ENCODE measurements around the gene KLF18. TPM values are rescaled to one million over a fixed set of nuclear protein-coding genes. Genes with fewer than 3 reads are reported as not detected.

The KLF18 gene
- total RNA-seq, 1 experiment from 2014 or later, result not detected

- H3K4me3 ChIP-seq, result no peak overlapping the region
- no peaks in the 10 kb centered on the region for H3K4me1 ChIP-seq (replicated peaks)
- no peaks in the 10 kb centered on the region; the same call in 1 of the 2 replicates for H3K27me3 ChIP-seq (replicated peaks)
- DNase-seq (ENCODE audit: low read depth in 1 of 2, low spot score in 2 of 2), result no peak
- H3K27ac ChIP-seq, result no peak overlapping the region
- no peaks in the 10 kb centered on the region for H3K36me3 ChIP-seq
- no peaks in the 10 kb centered on the region for H3K9me3 ChIP-seq (replicated peaks)
Measured at GRCh38 chr1:44112486-44112885, 28.9 kb downstream of the KLF18 start.

DNA sequence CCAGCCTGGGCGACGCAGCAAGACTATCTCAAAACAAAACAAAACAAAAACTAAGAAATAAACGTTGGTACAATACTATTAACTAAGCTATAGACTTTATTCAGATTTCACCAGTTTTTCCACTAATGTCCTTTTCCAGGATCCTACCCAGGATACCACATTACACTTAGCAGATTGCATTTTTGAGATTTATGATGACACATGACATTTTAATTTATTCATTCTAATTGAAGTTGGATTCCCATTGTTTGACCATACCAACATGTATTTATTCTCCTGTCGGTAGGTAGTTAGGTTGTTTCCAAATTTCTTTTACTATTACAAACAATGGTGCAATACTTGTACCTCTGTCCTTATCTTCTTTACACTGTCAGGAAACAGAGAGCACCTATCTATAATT is 29.6 kb downstream of the KLF18 start:
- H3K4me1 ChIP-seq (replicated peaks), result no peaks in the 10 kb centered on the region
- no peaks in the 10 kb centered on the region for H3K9me3 ChIP-seq (replicated peaks)
- no peak for DNase-seq (ENCODE audit: low read depth in 1 of 2, low spot score in 2 of 2)
- H3K4me3 ChIP-seq, result no peak overlapping the region
- H3K27ac ChIP-seq, result no peak overlapping the region
- H3K27me3 ChIP-seq (replicated peaks), result no peaks in the 10 kb centered on the region; the same call in 1 of the 2 replicates
- no peaks in the 10 kb centered on the region for H3K36me3 ChIP-seq

GRCh38 chr1:44110916-44111315 is 30.5 kb downstream of the KLF18 start:
- H3K4me3 ChIP-seq, result no peak overlapping the region
- no peak overlapping the region for H3K27ac ChIP-seq
- DNase-seq (ENCODE audit: low read depth in 1 of 2, low spot score in 2 of 2), result no peak

GRCh38 chr1:44108971-44109370 is 32.5 kb downstream of the KLF18 start:
- H3K9me3 ChIP-seq (replicated peaks), result no peaks in the 10 kb centered on the region
- no peaks in the 10 kb centered on the region; the same call in 1 of the 2 replicates for H3K27me3 ChIP-seq (replicated peaks)
- H3K36me3 ChIP-seq, result no peaks in the 10 kb centered on the region
- no peaks in the 10 kb centered on the region for H3K4me1 ChIP-seq (replicated peaks)
- no peak overlapping the region for H3K27ac ChIP-seq
- no peak for DNase-seq (ENCODE audit: low read depth in 1 of 2, low spot score in 2 of 2)
- no peak overlapping the region for H3K4me3 ChIP-seq

More at GRCh38 chr1:44110916-44111315, 30.5 kb downstream of the KLF18 start:
- Histone ChIP-seq H3K9me3 (replicated peaks) (no peaks in the 10 kb centered on the region), H3K4me1 (replicated peaks) (no peaks in the 10 kb centered on the region), H3K36me3 (no peaks in the 10 kb centered on the region), H3K27me3 (replicated peaks) (no peaks in the 10 kb centered on the region; the same call in 1 of the 2 replicates)

- Histone ChIP-seq H3K4me1 (replicated peaks) (no peaks in the 10 kb centered on the region), H3K4me3 (no peak overlapping the region)
Measured at GRCh38 chr1:44108241-44108640, 33.2 kb downstream of the KLF18 start.

GRCh38 chr1:44105810-44106209 is 35.6 kb downstream of the KLF18 start:
- no peak overlapping the region for H3K4me3 ChIP-seq

More at GRCh38 chr1:44108241-44108640, 33.2 kb downstream of the KLF18 start:
- Histone ChIP-seq H3K27ac (no peak overlapping the region), H3K36me3 (no peaks in the 10 kb centered on the region), H3K9me3 (replicated peaks) (no peaks in the 10 kb centered on the region), H3K27me3 (replicated peaks) (no peaks in the 10 kb centered on the region; the same call in 1 of the 2 replicates)
- peak in 1 of 2 experiments; percentile 14 for DNase-seq (ENCODE audit: low read depth in 1 of 2, low spot score in 2 of 2)

GRCh38 chr1:44103270-44104131 is 37.9 kb downstream of the KLF18 start:
- no peaks in the 10 kb centered on the region for H3K36me3 ChIP-seq
- no peak overlapping the region for H3K27ac ChIP-seq
- H3K27me3 ChIP-seq (replicated peaks), result no peaks in the 10 kb centered on the region; the same call in 1 of the 2 replicates
- no peaks in the 10 kb centered on the region for H3K4me1 ChIP-seq (replicated peaks)
- no peak overlapping the region for H3K4me3 ChIP-seq
- H3K9me3 ChIP-seq (replicated peaks), result no peaks in the 10 kb centered on the region
- peak in 1 of 2 experiments; percentile 12 for DNase-seq (ENCODE audit: low read depth in 1 of 2, low spot score in 2 of 2)

More at GRCh38 chr1:44105810-44106209, 35.6 kb downstream of the KLF18 start:
- Histone ChIP-seq H3K9me3 (replicated peaks) (no peaks in the 10 kb centered on the region), H3K4me1 (replicated peaks) (no peaks in the 10 kb centered on the region), H3K27me3 (replicated peaks) (no peaks in the 10 kb centered on the region; the same call in 1 of the 2 replicates), H3K36me3 (no peaks in the 10 kb centered on the region), H3K27ac (no peak overlapping the region)
- DNase-seq (ENCODE audit: low read depth in 1 of 2, low spot score in 2 of 2), result no peak

DNA sequence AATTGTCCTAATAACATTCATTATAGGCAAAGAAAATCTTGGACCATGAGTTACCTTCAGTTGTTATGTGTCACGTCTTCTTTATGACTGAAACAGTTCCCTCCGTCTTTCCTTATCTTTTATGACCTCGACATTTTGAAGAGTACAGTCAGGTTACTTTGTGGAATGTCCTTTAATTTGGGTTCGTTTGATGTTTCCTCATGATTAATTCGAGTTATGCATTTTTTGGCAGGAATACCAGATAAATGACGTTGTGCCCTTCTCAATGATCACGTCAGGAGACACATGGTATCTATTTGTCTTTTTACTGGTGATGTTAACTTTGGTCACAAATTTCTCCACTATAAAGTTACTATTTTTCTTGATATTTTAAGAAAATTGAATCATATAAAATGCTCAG is 40.1 kb downstream of the KLF18 start:
- no peaks in the 10 kb centered on the region for H3K36me3 ChIP-seq
- no peaks in the 10 kb centered on the region for H3K4me1 ChIP-seq (replicated peaks)
- no peak overlapping the region for H3K27ac ChIP-seq
- H3K4me3 ChIP-seq, result no peak overlapping the region
- H3K27me3 ChIP-seq (replicated peaks), result no peaks in the 10 kb centered on the region
- H3K9me3 ChIP-seq (replicated peaks), result no peaks in the 10 kb centered on the region
- no peak for DNase-seq (ENCODE audit: low read depth in 1 of 2, low spot score in 2 of 2)

GRCh38 chr1:44100183-44100868 is 41.1 kb downstream of the KLF18 start:
- Histone ChIP-seq H3K27me3 (replicated peaks) (no peaks in the 10 kb centered on the region), H3K36me3 (no peaks in the 10 kb centered on the region), H3K4me1 (replicated peaks) (no peaks in the 10 kb centered on the region), H3K9me3 (replicated peaks) (no peaks in the 10 kb centered on the region), H3K4me3 (no peak overlapping the region), H3K27ac (no peak overlapping the region)
- no peak for DNase-seq (ENCODE audit: low read depth in 1 of 2, low spot score in 2 of 2)

GRCh38 chr1:44094047-44094446 is 47.4 kb downstream of the KLF18 start:
- Histone ChIP-seq H3K4me3 (no peak overlapping the region), H3K27ac (no peak overlapping the region), H3K4me1 (replicated peaks) (peaks cover 4% of the 10 kb centered on the region; the same call in 1 of the 2 replicates), H3K36me3 (no peaks in the 10 kb centered on the region), H3K27me3 (replicated peaks) (no peaks in the 10 kb centered on the region), H3K9me3 (replicated peaks) (0 out of 2 replicates have a peak, but pooled peaks cover 4% of the 10 kb centered on the region)
- DNase-seq (ENCODE audit: low read depth in 1 of 2, low spot score in 2 of 2), result no peak

- Histone ChIP-seq H3K4me3 (no peak overlapping the region), H3K36me3 (no peaks in the 10 kb centered on the region), H3K27me3 (replicated peaks) (no peaks in the 10 kb centered on the region), H3K27ac (no peak overlapping the region), H3K9me3 (replicated peaks) (0 out of 2 replicates have a peak, but pooled peaks cover 4% of the 10 kb centered on the region), H3K4me1 (replicated peaks) (peaks cover 4% of the 10 kb centered on the region; the same call in 1 of the 2 replicates)
- DNase-seq (ENCODE audit: low read depth in 1 of 2, low spot score in 2 of 2), result no peak
Measured at GRCh38 chr1:44090429-44091252, 50.8 kb downstream of the KLF18 start.

DNA sequence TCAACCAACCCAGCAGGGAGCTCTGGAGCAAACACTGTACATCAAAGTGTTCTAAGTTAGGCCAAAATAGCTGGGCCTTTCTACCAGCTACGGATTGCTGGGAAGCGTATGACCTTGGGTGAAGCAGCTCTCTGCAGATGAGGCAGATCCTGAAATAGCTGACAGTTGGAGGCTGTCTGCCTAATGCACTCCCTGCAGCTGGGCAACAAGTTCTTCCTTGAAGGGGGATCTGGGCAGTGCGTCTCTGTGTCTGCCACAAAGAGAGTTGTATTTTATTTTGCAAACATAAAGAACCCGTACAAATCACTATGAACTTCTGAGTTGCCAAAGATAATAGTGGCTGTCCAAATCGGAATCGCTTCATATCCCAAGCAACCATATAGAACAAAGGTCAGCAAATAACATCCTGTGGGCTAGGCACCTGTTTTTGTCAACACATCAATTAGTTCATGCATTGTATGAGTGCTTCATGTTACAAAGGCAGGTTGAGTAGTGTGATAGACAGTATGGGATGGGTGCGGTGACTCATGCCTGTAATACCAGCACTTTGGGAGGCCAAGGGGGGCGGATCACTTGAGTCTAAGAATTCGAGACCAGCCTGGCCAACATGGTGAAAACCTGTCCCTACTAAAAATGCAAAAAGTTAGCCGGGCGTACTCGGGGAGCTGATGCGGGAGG is 51.9 kb downstream of the KLF18 start:
- H3K4me3 ChIP-seq, result no peak overlapping the region

More for the DNA sequence above, 51.9 kb downstream of the KLF18 start:
- peak in 1 of 2 experiments; percentile 52 for DNase-seq (ENCODE audit: low read depth in 1 of 2, low spot score in 2 of 2)
- H3K27ac ChIP-seq, result no peak overlapping the region
- H3K9me3 ChIP-seq (replicated peaks), result 0 out of 2 replicates have a peak, but pooled peaks cover 3% of the 10 kb centered on the region
- H3K36me3 ChIP-seq, result no peaks in the 10 kb centered on the region
- H3K4me1 ChIP-seq (replicated peaks), result peaks cover 9% of the 10 kb centered on the region; the same call in 1 of the 2 replicates
- H3K27me3 ChIP-seq (replicated peaks), result no peaks in the 10 kb centered on the region
